GM12873 (cell line): ENCODE measurements around the gene PRSS8.

ENCODE experiments used
- CTCF ChIP-seq: IDR thresholded peaks from 2 replicates; pipeline ENCODE4 v1.5.1; 2012; ENCODE audit warnings: low read depth, mild to moderate bottlenecking, moderate library complexity, low read length, control low read depth; ENCODE audit not compliant: insufficient read depth; ENCODE audit errors: missing control alignments

The PRSS8 gene

GRCh38 chr16:31179219-31179746 lies 43.8 kb upstream of the PRSS8 start:
- no peak for TF ChIP-seq CTCF

- no peak for TF ChIP-seq CTCF
Measured at GRCh38 chr16:31177136-31177535, 41.6 kb upstream of the PRSS8 start.

GRCh38 chr16:31168848-31169247 lies 33.3 kb upstream of the PRSS8 start:
- no peak for TF ChIP-seq CTCF

- TF ChIP-seq CTCF: no peak
Measured at GRCh38 chr16:31167315-31167714, 31.8 kb upstream of the PRSS8 start.

GRCh38 chr16:31157136-31157535 lies 21.6 kb upstream of the PRSS8 start:
- TF ChIP-seq CTCF: no peak

- TF ChIP-seq CTCF: no peak
Measured at GRCh38 chr16:31149894-31150890, 14.7 kb upstream of the PRSS8 start, which contains the start of gene PRSS36. PRSS36 (minus strand) TSS chr16:31150066; CDS start chr16:31150035, 31 bp downstream.

- no peak for TF ChIP-seq CTCF
Measured at GRCh38 chr16:31149332-31149731, 13.8 kb upstream of the PRSS8 start.
